ENCODE measurements around the gene PPA1. TPM values are rescaled to one million over a fixed set of nuclear protein-coding genes. Genes with fewer than 3 reads are reported as not detected.
A peak's percentile ranks its signal among the peaks of the same experiment; 100 is the strongest.

PPA1 gene
- total RNA-seq, 1 donor from 2014 or later = 350 TPM

DNA sequence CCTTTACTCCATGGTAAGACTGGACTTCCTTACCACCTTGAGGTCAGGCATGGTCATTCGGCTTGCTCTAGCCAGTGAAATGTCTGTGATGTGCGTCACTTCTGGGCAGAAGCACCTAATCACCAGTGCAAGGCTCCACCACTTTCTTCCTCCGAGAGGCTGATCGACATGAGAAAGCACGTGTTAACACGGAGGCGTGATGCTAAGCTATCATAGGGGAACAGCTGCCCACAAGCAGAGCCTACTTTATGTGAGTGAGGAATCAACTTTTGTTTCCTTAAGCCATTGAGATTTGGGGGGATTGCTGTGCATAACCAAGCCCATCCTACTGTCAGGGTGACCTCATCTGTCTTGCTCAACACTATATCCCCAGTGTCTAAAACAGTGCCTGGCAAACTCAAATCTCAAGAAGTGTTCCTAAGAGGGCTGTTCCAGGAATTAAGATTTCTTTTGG lies 39.8 kb downstream of the PPA1 start:
- Histone ChIP-seq H3K36me3 (ENCODE audit: control insufficient read depth, insufficient read depth, low read length) (no peaks in the 10 kb centered on the region), H3K4me3 (ENCODE audit: low read depth, low read length) (no peak overlapping the region), H3K27me3 (ENCODE audit: control insufficient read depth, insufficient read depth, low read length) (no peaks in the 10 kb centered on the region)
- peak; percentile 26 for DNase-seq (ENCODE audit: low read depth)
- TF ChIP-seq, protein P1, sequence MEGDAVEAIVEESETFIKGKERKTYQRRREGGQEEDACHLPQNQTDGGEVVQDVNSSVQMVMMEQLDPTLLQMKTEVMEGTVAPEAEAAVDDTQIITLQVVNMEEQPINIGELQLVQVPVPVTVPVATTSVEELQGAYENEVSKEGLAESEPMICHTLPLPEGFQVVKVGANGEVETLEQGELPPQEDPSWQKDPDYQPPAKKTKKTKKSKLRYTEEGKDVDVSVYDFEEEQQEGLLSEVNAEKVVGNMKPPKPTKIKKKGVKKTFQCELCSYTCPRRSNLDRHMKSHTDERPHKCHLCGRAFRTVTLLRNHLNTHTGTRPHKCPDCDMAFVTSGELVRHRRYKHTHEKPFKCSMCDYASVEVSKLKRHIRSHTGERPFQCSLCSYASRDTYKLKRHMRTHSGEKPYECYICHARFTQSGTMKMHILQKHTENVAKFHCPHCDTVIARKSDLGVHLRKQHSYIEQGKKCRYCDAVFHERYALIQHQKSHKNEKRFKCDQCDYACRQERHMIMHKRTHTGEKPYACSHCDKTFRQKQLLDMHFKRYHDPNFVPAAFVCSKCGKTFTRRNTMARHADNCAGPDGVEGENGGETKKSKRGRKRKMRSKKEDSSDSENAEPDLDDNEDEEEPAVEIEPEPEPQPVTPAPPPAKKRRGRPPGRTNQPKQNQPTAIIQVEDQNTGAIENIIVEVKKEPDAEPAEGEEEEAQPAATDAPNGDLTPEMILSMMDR (IDR thresholded peaks at IDR 0.05; ENCODE audit: insufficient read depth, low read length, severe bottlenecking) = no peak
- no peak for FAIRE-seq

DNA sequence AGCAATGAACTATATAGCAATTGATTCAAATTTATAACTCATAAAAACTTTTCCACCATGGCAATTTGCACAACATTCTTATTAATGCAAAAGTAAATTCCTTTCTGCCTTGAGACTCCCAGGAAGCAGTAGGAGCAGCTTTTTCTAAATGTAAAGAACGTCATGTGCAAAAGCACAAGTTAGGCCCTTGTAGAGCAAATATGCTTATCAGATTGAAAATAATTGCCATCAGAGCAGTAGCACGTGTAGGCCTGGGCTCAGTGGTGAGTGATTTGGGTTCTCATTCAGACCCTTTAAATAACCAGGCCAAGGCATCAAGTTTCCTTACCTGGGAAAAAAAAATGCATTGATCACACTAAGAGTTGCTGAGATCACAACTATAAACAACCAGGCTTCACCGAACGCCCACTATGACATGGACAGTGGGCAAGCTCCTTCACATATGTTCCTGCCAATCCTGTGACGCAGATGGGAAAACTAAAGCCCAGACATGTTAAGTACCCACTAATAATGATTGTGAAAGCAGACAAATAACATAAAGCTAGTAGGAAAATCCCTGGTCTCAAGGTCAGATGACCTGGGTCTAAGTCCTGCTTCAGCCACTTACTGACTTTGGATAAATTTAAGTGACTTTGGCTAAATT lies 40.8 kb downstream of the PPA1 start:
- no peaks in the 10 kb centered on the region for H3K36me3 ChIP-seq (ENCODE audit: control insufficient read depth, insufficient read depth, low read length)
- no peak overlapping the region for H3K4me3 ChIP-seq (ENCODE audit: low read depth, low read length)
- FAIRE-seq (no peak), DNase-seq (ENCODE audit: low read depth) (peak; percentile 95)
- no peaks in the 10 kb centered on the region for H3K27me3 ChIP-seq (ENCODE audit: control insufficient read depth, insufficient read depth, low read length)
- TF ChIP-seq, protein P1 (IDR thresholded peaks at IDR 0.05; ENCODE audit: insufficient read depth, low read length, severe bottlenecking) = no peak

DNA sequence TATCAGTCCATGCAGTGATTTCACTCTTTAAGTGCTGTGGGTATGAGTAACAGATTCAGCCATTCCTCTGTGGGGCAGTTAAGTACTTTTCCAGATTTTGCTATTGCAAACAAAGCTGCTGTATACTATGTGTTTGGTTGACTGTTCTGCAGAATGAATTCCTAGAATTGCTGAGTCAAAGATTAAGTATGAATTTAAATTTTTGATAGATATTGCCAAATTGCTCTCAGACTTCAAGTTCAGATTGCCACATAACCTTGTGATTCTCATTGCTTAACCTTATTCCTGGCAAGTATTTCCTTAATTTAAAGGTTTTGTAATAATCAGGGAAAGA lies 41.3 kb downstream of the PPA1 start:
- no peaks in the 10 kb centered on the region for H3K36me3 ChIP-seq (ENCODE audit: control insufficient read depth, insufficient read depth, low read length)
- H3K4me3 ChIP-seq (ENCODE audit: low read depth, low read length) = no peak overlapping the region
- DNase-seq (ENCODE audit: low read depth) (peak; percentile 89), FAIRE-seq (no peak)
- no peaks in the 10 kb centered on the region for H3K27me3 ChIP-seq (ENCODE audit: control insufficient read depth, insufficient read depth, low read length)
- TF ChIP-seq, protein P1 (IDR thresholded peaks at IDR 0.05; ENCODE audit: insufficient read depth, low read length, severe bottlenecking) = no peak

DNA sequence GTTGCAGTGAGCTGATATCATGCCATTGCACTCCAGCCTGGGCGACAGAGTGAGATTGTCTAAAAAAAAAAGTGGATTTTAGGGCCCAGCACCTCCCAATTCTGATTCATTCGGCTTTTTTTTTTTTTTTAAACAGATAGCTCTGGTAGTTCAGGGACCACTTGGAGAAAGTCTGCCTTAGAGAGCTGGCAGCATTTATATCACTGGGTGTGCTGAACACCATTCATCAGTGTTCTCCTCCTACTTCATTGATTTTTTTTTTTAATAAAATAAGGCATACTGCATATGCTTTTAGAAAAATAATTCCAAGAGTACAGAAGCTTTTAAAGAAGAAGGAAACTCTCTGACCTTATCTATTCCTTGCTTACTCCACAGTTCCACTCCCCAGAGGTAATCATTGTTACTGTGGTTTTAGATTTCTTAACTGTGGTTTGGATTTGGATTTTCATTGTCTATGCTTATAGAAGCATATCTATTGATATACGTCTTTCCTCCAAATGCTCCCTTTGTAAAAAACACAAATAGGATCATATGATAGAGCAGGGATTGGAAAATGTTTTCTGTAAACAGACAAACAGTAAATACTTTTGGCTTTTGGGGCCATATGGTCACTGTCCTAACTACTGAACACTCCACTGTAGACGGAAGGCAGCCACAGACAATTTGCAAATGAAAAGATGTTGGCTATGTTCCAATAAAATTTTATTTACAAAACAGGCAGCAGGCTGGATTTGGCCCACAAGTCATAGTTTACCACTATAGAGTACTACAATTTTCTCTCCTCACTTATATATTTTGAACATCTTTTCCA lies 41.9 kb downstream of the PPA1 start:
- FAIRE-seq (no peak), DNase-seq (ENCODE audit: low read depth) (no peak)
- TF ChIP-seq, protein P1 (IDR thresholded peaks at IDR 0.05; ENCODE audit: insufficient read depth, low read length, severe bottlenecking) = no peak
- Histone ChIP-seq H3K27me3 (ENCODE audit: control insufficient read depth, insufficient read depth, low read length) (no peaks in the 10 kb centered on the region), H3K4me3 (ENCODE audit: low read depth, low read length) (no peak overlapping the region), H3K36me3 (ENCODE audit: control insufficient read depth, insufficient read depth, low read length) (no peaks in the 10 kb centered on the region)

DNA sequence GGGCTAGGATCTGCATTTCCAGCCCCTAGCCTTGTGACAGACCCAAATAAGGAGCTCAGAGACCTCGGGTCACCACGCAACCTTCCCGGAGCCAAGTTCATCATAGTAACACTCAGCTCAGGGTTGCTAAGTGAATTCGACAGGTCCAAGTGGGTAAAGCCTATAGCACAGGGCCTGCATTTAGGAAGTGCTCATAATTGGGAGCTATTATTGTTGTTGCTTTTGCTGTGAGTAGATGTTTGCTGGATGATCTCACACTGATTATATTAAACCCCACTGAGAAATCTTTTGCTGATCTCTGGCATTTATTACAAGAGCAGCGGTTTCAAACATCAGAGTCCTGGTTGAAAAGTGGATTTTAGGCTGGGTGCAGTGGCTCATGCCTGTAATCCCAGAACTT lies 42.6 kb downstream of the PPA1 start:
- H3K36me3 ChIP-seq (ENCODE audit: control insufficient read depth, insufficient read depth, low read length) = no peaks in the 10 kb centered on the region
- TF ChIP-seq, protein P1 (IDR thresholded peaks at IDR 0.05; ENCODE audit: insufficient read depth, low read length, severe bottlenecking) = no peak
- no peaks in the 10 kb centered on the region for H3K27me3 ChIP-seq (ENCODE audit: control insufficient read depth, insufficient read depth, low read length)
- no peak overlapping the region for H3K4me3 ChIP-seq (ENCODE audit: low read depth, low read length)
- DNase-seq (ENCODE audit: low read depth) (no peak), FAIRE-seq (no peak)
